ENCODE results near the gene TMEM26.

DNA sequence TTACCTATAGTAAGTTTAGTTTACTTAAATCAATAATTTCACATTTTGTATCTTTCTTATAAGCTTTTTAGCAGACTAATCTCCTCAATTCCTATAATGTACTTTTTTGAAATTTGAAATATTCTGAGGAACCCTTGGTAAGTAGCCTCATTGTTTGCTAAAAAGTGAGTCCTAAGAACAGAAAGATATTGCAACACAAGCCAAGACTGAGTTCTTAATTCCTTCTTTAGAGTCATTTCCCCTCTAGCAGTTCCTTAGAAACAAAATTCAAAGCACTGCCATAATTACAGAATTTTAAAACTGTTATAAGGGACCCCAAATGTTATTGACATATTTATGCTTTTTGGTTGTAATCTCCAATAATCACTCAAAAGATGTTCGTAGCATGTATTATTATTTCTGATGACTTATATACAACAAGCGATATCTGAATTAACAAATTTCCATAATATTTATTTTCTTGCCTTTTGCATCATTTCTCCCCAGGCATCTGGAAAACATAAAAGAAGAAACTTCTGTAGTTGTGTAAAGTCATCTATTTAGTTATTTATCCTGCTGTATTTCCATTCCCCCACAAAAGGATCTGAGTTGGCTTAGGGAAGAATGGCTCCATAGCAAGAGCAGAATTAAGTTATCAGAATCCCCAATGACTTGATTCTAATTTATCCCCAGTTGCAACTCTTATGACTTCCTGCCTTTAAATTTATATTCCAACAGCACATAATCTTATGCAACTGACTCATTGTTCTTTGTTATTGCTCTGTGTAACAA, 67.8 kb downstream of the TMEM26 start:
- TF ChIP-seq, protein P1, sequence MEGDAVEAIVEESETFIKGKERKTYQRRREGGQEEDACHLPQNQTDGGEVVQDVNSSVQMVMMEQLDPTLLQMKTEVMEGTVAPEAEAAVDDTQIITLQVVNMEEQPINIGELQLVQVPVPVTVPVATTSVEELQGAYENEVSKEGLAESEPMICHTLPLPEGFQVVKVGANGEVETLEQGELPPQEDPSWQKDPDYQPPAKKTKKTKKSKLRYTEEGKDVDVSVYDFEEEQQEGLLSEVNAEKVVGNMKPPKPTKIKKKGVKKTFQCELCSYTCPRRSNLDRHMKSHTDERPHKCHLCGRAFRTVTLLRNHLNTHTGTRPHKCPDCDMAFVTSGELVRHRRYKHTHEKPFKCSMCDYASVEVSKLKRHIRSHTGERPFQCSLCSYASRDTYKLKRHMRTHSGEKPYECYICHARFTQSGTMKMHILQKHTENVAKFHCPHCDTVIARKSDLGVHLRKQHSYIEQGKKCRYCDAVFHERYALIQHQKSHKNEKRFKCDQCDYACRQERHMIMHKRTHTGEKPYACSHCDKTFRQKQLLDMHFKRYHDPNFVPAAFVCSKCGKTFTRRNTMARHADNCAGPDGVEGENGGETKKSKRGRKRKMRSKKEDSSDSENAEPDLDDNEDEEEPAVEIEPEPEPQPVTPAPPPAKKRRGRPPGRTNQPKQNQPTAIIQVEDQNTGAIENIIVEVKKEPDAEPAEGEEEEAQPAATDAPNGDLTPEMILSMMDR (IDR thresholded peaks at IDR 0.05): no peak
- no peak for TF ChIP-seq ZFX (IDR thresholded peaks at IDR 0.05; ENCODE audit: borderline replicate concordance)
